Thoracic aorta (tissue), 2 donors: ENCODE data around the gene POU6F2. TPM values are rescaled to one million over a fixed set of nuclear protein-coding genes. Genes with fewer than 3 reads are reported as not detected.

Source experiments
- ATAC-seq: fragments of 150-250 bp; one replicate; pipeline ENCODE4 v1.8.0; 2017; ENCODE audit warnings: low read depth; ENCODE audit not compliant: insufficient number of reproducible peaks, low FRiP score
- DNase-seq: peaks from one replicate; pipeline ENCODE4 v3.0.0-alpha.2; 2020; ENCODE audit warnings: low spot score
- H3K27ac ChIP-seq, 2 donors: fragments of 200-600 bp; sonication (generic); 1 replicate in 1 of 2; 2 replicates in 1 of 2; pipeline ENCODE4 v1.5.1; 2016; ENCODE audit warnings: mild to moderate bottlenecking in 2 of 2, moderate library complexity in 2 of 2
- H3K27me3 ChIP-seq: fragments of 200-600 bp; sonication (generic); replicated peaks from 2 replicates; pipeline ENCODE4 v1.6.0; 2016; ENCODE audit warnings: mild to moderate bottlenecking; ENCODE audit not compliant: insufficient read depth
- H3K36me3 ChIP-seq: fragments of 200-600 bp; sonication (generic); one replicate; pipeline ENCODE4 v1.5.1; 2016
- H3K4me1 ChIP-seq, 2 donors: fragments of 200-600 bp; sonication (generic); 1 replicate in 1 of 2; 2 replicates in 1 of 2; pipeline versions ENCODE4 v1.5.1 to v1.6.0; 2016; ENCODE audit warnings: low read depth in 2 of 2, mild to moderate bottlenecking in 1 of 2; ENCODE audit not compliant: control insufficient read depth in 1 of 2
- H3K4me3 ChIP-seq: fragments of 200-600 bp; sonication (generic); 2 replicates; pipeline ENCODE4 v1.5.1; 2016; ENCODE audit warnings: mild to moderate bottlenecking
- H3K9me3 ChIP-seq: fragments of 200-600 bp; sonication (generic); 2 replicates; pipeline ENCODE4 v1.5.1; 2016
- total RNA-seq, 2 donors: library from RNA; depleted of rRNA; stranded (reverse); fragments of >200 nt; gene quantifications; one replicate each; pipeline versions ENCODE4 v1.1.0 to v1.2.3, GENCODE V29; 2016
- TF ChIP-seq, protein P1 (sequence below): fragments of 200-600 bp; sonication (generic); IDR thresholded peaks from one replicate; pipeline ENCODE4 v1.5.1; 2019; ENCODE audit warnings: antibody characterized with exemption

Gene POU6F2
- total RNA-seq, 2 donors from 2014 or later = not detected

- TF ChIP-seq, protein P1, sequence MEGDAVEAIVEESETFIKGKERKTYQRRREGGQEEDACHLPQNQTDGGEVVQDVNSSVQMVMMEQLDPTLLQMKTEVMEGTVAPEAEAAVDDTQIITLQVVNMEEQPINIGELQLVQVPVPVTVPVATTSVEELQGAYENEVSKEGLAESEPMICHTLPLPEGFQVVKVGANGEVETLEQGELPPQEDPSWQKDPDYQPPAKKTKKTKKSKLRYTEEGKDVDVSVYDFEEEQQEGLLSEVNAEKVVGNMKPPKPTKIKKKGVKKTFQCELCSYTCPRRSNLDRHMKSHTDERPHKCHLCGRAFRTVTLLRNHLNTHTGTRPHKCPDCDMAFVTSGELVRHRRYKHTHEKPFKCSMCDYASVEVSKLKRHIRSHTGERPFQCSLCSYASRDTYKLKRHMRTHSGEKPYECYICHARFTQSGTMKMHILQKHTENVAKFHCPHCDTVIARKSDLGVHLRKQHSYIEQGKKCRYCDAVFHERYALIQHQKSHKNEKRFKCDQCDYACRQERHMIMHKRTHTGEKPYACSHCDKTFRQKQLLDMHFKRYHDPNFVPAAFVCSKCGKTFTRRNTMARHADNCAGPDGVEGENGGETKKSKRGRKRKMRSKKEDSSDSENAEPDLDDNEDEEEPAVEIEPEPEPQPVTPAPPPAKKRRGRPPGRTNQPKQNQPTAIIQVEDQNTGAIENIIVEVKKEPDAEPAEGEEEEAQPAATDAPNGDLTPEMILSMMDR = no peak
- ATAC-seq (no peak), DNase-seq (no peak)
- no peak overlapping the region for H3K27ac ChIP-seq
- no peaks in the 10 kb centered on the region for H3K9me3 ChIP-seq
- H3K4me3 ChIP-seq = no peak overlapping the region
- no peaks in the 10 kb centered on the region for H3K27me3 ChIP-seq
- H3K36me3 ChIP-seq = no peaks in the 10 kb centered on the region
- H3K4me1 ChIP-seq = no peaks in the 10 kb centered on the region
Measured at GRCh38 chr7:39507866-39508551, 530.3 kb downstream of the POU6F2 start.

DNA sequence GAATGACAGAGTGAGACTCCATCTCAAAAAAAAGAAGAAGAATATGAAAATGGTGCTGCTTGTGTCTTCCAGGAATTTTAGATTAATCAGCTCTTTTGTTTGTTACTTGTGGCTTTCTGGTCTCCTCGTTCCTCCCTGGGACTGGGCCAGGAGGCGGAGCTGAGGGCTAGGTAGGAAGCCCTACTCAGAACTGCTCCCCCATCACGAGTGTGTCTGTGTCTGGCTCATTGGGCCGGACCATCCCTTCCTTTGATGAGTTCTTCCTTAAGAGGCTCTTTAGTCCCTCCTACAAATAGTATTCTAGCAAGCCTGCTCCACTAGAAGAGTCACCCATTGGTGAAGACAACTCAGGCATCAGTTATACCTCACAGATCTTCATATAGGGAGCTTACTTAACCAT is 531.7 kb downstream of the POU6F2 start:
- Histone ChIP-seq H3K27me3 (no peaks in the 10 kb centered on the region), H3K4me3 (no peak overlapping the region), H3K36me3 (no peaks in the 10 kb centered on the region), H3K9me3 (no peaks in the 10 kb centered on the region), H3K4me1 (no peaks in the 10 kb centered on the region), H3K27ac (no peak overlapping the region)
- DNase-seq (no peak), ATAC-seq (no peak)
- TF ChIP-seq, protein P1 = no peak

GRCh38 chr7:39509912-39510311 is 532.2 kb downstream of the POU6F2 start:
- Histone ChIP-seq H3K4me1 (no peaks in the 10 kb centered on the region), H3K36me3 (no peaks in the 10 kb centered on the region), H3K27ac (no peak overlapping the region), H3K9me3 (no peaks in the 10 kb centered on the region), H3K4me3 (no peak overlapping the region), H3K27me3 (no peaks in the 10 kb centered on the region)
- TF ChIP-seq, protein P1 = no peak
- ATAC-seq (no peak), DNase-seq (no peak)

DNA sequence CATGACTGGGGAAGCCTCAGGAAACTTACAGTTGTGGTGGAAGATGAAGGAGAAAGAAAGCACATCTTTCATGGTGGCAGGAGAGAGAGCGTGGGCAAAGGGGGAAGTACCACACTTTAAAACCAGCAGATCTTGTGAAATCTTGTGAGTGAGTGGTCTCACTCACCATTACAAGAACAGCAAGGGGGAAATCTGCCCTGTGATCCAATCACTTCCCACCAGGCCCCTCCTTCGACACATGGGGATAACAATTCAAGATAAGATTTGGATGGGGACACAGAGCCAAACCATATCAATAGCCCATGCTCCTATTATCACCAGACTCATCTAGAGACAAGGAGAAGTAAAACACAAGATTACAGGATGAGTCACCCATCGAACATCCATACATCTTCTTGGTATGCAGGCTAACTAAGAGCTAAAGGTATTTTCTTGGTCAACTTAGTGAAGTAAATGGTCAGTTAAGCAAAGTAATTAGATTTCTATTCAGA is 533.2 kb downstream of the POU6F2 start:
- TF ChIP-seq, protein P1 = no peak
- ATAC-seq = no peak
- Histone ChIP-seq H3K27me3 (no peaks in the 10 kb centered on the region), H3K4me1 (no peaks in the 10 kb centered on the region), H3K36me3 (no peaks in the 10 kb centered on the region), H3K9me3 (no peaks in the 10 kb centered on the region), H3K4me3 (no peak overlapping the region), H3K27ac (no peak overlapping the region)
- DNase-seq = no peak

GRCh38 chr7:39515534-39516228 is 538.0 kb downstream of the POU6F2 start:
- H3K4me3 ChIP-seq = no peak overlapping the region
- TF ChIP-seq, protein P1 = no peak
- no peaks in the 10 kb centered on the region for H3K36me3 ChIP-seq
- H3K9me3 ChIP-seq = no peaks in the 10 kb centered on the region
- H3K27ac ChIP-seq = no peak overlapping the region
- DNase-seq = no peak
- no peaks in the 10 kb centered on the region for H3K4me1 ChIP-seq
- H3K27me3 ChIP-seq = no peaks in the 10 kb centered on the region
- no peak for ATAC-seq
